ENCODE results near the gene GID8. TPM values are rescaled to one million over a fixed set of nuclear protein-coding genes. Genes with fewer than 3 reads are reported as not detected.

Gene GID8
- total and polyA plus RNA-seq, 2 donors (not counting 1 experiment from before 2014, with no cell fraction given), result 12.4 to 47.4 TPM

DNA sequence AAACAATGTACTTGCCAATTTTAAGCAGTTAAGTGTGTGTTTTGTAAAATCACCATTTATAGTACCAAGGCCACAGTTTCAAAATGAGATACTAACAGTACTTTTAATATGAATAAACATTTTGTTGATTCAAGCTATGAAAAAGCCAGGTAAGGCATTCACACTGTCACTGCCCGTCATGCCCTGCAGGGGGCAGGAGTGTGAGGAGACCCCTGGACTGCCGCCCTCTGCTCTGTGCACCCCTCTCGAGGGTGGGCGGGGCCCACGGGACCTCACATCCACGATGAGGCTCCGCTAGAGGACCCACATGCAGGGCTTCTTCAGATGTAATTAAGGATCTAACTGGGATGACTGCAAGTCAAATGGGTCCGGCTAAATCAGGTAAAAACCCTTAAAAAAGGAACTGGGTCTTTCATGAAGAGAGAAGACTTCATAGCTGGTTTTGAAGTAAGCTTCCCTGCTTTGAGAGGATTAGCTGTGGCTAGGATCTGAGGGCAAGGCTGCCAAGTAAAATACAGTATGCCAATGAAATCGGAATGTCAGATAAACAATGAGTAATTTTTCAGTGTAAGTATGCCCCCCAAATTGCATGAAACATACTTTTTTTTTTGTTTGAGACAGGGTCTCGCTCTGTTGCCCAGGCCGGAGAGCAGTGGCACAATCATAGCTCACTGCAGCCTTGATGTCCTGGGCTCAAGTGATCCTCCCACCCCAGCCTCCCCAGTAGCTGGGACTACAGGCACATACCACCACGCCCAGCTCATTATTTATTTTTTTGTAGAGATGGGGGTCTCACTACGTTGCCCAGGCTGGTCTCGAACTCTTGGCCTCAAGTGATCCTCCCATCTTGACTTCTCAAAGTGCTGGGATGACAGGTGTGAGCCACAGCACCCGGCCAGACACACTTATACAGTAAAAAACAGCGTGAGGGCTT is 30.3 kb upstream of the GID8 start:
- TF ChIP-seq, protein P1, sequence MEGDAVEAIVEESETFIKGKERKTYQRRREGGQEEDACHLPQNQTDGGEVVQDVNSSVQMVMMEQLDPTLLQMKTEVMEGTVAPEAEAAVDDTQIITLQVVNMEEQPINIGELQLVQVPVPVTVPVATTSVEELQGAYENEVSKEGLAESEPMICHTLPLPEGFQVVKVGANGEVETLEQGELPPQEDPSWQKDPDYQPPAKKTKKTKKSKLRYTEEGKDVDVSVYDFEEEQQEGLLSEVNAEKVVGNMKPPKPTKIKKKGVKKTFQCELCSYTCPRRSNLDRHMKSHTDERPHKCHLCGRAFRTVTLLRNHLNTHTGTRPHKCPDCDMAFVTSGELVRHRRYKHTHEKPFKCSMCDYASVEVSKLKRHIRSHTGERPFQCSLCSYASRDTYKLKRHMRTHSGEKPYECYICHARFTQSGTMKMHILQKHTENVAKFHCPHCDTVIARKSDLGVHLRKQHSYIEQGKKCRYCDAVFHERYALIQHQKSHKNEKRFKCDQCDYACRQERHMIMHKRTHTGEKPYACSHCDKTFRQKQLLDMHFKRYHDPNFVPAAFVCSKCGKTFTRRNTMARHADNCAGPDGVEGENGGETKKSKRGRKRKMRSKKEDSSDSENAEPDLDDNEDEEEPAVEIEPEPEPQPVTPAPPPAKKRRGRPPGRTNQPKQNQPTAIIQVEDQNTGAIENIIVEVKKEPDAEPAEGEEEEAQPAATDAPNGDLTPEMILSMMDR (IDR thresholded peaks at IDR 0.05), result peak; percentile 82
- no peak for TF ChIP-seq EZH2 (IDR thresholded peaks at IDR 0.05; ENCODE audit: borderline replicate concordance, insufficient read depth, low read depth, low read length, poor library complexity, severe bottlenecking)
- ChIA-PET POLR2A (no interaction called here), CTCF (interaction anchor here (0.6 to 2.4 kb wide), 17 partner anchors 9 to 291 kb away, joined by 3 to 22 read pairs (median 4); partner anchors contain the start of gene GID8)
- Histone ChIP-seq H3K4me3 (ENCODE audit: control extremely low read depth in 1 of 5, extremely low read depth in 1 of 5, insufficient read depth in 1 of 5, low read depth in 2 of 5, low read length in 4 of 5) (no peak overlapping the region), H3K4me2 (replicated peaks; ENCODE audit: low read depth, low read length, poor library complexity, severe bottlenecking) (no peak overlapping the region), H3K27me3 (replicated peaks in 1 of 4; ENCODE audit: control extremely low read depth in 1 of 4, control insufficient read depth in 3 of 4, insufficient read depth in 4 of 4, low read length in 3 of 4) (no peaks in the 10 kb centered on the region), H3K9me3 (ENCODE audit: control extremely low read depth in 1 of 3, control insufficient read depth in 2 of 3, insufficient read depth in 1 of 3, low read length in 2 of 3) (no peaks in the 10 kb centered on the region), H3K36me3 (replicated peaks in 1 of 2; ENCODE audit: control extremely low read depth in 1 of 2, control insufficient read depth in 1 of 2, extremely low read depth in 1 of 2, insufficient read depth in 2 of 2, low read length in 1 of 2) (peaks cover 10 to 96% of the 10 kb centered on the region in 2 experiments), H3K79me2 (ENCODE audit: control insufficient read depth, insufficient read depth, low read length) (peaks cover 71% of the 10 kb centered on the region), H3K27ac (ENCODE audit: low read length in 2 of 2) (no peak overlapping the region), H2AFZ (ENCODE audit: insufficient read depth, low read depth, low read length, poor library complexity, severe bottlenecking) (no peak overlapping the region), H4K20me1 (ENCODE audit: control insufficient read depth, insufficient read depth, low read length, poor library complexity, severe bottlenecking) (peaks cover 82% of the 10 kb centered on the region), H3K4me1 (ENCODE audit: control insufficient read depth in 2 of 2, insufficient read depth in 2 of 2, low read length in 2 of 2) (no peaks in the 10 kb centered on the region), H3K9ac (ENCODE audit: low read length) (no peak overlapping the region)
- ATAC-seq (ENCODE audit: low read depth) (peak; percentile 67), DNase-seq (peak; percentile 54)
- WGBS (ENCODE audit: insufficient coverage), result 69% methylated on average over 12 of the region's 16 CpGs
- intact Hi-C loops (cut with micrococcal nuclease), result no loop called here
- Mint-ChIP-seq H3K4me1 (peaks cover 3% of the 10 kb centered on the region), H3K9me3 (ENCODE audit: insufficient read depth) (no peaks in the 10 kb centered on the region), H3K27me3 (no peaks in the 10 kb centered on the region), H3K27ac (peak overlapping the region; percentile 20), H3K4me3 (no peak overlapping the region)
